Lung (tissue), 12 donors: ENCODE data around the gene SAE1. TPM values are rescaled to one million over a fixed set of nuclear protein-coding genes. Genes with fewer than 3 reads are reported as not detected.

Experiments
- ATAC-seq: fragments of 200-7000 bp; cut with Tn5 transposase; one replicate; pipeline ENCODE4 v1.9.1; 2020; ENCODE audit warnings: moderate number of reproducible peaks; ENCODE audit not compliant: insufficient read depth, low FRiP score
- DNase-seq, 3 donors: peaks; one replicate each; pipeline ENCODE4 v3.0.0-alpha.2; 2013 to 2017
- H3K27ac ChIP-seq, 2 donors: one replicate each; pipeline ENCODE4 v1.5.1; 2013; ENCODE audit warnings: mild to moderate bottlenecking in 2 of 2, moderate library complexity in 2 of 2, control low read depth in 1 of 2, inconsistent platforms in 1 of 2, low read depth in 1 of 2, low read length in 1 of 2
- H3K27me3 ChIP-seq, 3 donors: one replicate each; pipeline ENCODE4 v1.5.1; 2013; ENCODE audit warnings: low read length in 2 of 3; ENCODE audit not compliant: control insufficient read depth in 3 of 3, insufficient read depth in 3 of 3
- H3K36me3 ChIP-seq, 4 donors: one replicate each; pipeline ENCODE4 v1.5.1; 2013; ENCODE audit warnings: low read length in 4 of 4, mild to moderate bottlenecking in 1 of 4, moderate library complexity in 1 of 4; ENCODE audit not compliant: control insufficient read depth in 4 of 4, insufficient read depth in 4 of 4
- H3K4me1 ChIP-seq, 5 donors: one replicate each; pipeline ENCODE4 v1.5.1; 2013; ENCODE audit warnings: low read length in 5 of 5, mild to moderate bottlenecking in 2 of 5, moderate library complexity in 1 of 5; ENCODE audit not compliant: control insufficient read depth in 5 of 5, insufficient read depth in 5 of 5
- H3K4me3 ChIP-seq: one replicate; pipeline ENCODE4 v1.5.1; 2013; ENCODE audit warnings: mild to moderate bottlenecking, control low read depth, moderate library complexity
- H3K9ac ChIP-seq, 2 donors: one replicate each; pipeline ENCODE4 v1.5.1; 2013; ENCODE audit warnings: low read length in 2 of 2, control low read depth in 1 of 2; ENCODE audit not compliant: insufficient read depth in 1 of 2
- H3K9me3 ChIP-seq, 4 donors: one replicate each; pipeline ENCODE4 v1.5.1; 2013; ENCODE audit warnings: low read length in 3 of 4, mild to moderate bottlenecking in 1 of 4, moderate library complexity in 1 of 4; ENCODE audit not compliant: control insufficient read depth in 4 of 4, insufficient read depth in 3 of 4
- WGBS, 2 donors: extraction: QIAGEN DNeasy Blood & Tissue Kit; methylation state at CpG; one replicate each; pipeline ENCODE4 v1.1.7; 2013; 5-methylcytosine and 5-hydroxymethylcytosine counted together
- polyA plus RNA-seq, 2 donors: library from polyadenylated mRNA; stranded (reverse); fragments of 200-250 nt; gene quantifications; one replicate each; pipeline ENCODE4 v1.2.1, GENCODE V29; 2013
- total RNA-seq, 2 donors: library from RNA; depleted of rRNA in 1 of 2; stranded (reverse); fragments of >200 nt in 1 of 2; gene quantifications; one replicate each; pipeline ENCODE4 v1.2.1, GENCODE V29; 2014 to 2021
- TF ChIP-seq, protein P1 (sequence below): IDR thresholded peaks from 2 replicates; pipeline ENCODE4 v1.5.1; 2012; ENCODE audit warnings: mild to moderate bottlenecking; ENCODE audit errors: control extremely low read depth, extremely low read depth
- donor health status: control.
- donor health status: control.
- donor health status: Bipolar disorder and iron deficiency.
- donor health status: healthy.
- donor health status: DM: yes; HTN: yes; CAD: no.

Gene SAE1
- total and polyA plus RNA-seq, 4 donors, result 28.6 to 58.1 (median 55.9) TPM

DNA sequence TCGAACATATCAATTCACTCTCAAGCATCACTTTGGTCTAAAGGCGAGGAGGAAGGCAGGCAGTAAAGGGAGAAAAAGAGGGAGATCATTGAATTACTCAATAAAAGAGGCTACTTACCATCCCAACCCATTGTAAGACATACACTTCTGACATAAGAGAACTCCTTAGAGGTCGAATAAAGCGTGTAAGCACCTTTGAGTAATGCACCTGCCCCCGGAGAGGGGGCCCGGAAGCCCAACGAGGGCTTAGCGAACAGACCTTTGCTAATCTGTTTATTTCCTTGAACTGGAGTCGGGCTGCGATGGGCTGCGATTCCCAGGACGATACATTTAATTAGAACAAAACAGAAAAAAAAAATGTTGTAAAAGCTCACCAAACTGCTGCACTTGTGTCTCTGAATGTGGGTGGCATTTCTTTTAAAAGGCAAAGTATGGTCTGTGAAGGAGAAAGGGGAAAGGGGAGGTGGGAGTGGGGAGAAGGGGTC is 20.1 kb upstream of the SAE1 start:
- H3K4me3 ChIP-seq, result peak overlapping the region; percentile 94
- no peaks in the 10 kb centered on the region for H3K9me3 ChIP-seq
- peaks cover 3 to 53% (median 19%) of the 10 kb centered on the region in 5 donors for H3K4me1 ChIP-seq
- peaks cover 0 to 7% (median 3%) of the 10 kb centered on the region in 4 donors for H3K36me3 ChIP-seq
- H3K27me3 ChIP-seq, result no peaks in the 10 kb centered on the region
- no peak for ATAC-seq
- 2 to 3% methylated on average over 12 of the region's 12 CpGs for WGBS, 2 donors
- TF ChIP-seq, protein P1, sequence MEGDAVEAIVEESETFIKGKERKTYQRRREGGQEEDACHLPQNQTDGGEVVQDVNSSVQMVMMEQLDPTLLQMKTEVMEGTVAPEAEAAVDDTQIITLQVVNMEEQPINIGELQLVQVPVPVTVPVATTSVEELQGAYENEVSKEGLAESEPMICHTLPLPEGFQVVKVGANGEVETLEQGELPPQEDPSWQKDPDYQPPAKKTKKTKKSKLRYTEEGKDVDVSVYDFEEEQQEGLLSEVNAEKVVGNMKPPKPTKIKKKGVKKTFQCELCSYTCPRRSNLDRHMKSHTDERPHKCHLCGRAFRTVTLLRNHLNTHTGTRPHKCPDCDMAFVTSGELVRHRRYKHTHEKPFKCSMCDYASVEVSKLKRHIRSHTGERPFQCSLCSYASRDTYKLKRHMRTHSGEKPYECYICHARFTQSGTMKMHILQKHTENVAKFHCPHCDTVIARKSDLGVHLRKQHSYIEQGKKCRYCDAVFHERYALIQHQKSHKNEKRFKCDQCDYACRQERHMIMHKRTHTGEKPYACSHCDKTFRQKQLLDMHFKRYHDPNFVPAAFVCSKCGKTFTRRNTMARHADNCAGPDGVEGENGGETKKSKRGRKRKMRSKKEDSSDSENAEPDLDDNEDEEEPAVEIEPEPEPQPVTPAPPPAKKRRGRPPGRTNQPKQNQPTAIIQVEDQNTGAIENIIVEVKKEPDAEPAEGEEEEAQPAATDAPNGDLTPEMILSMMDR, result no peak
- DNase-seq, result peak in 1 of 3 donors; percentile 34
- H3K9ac ChIP-seq, result peak overlapping the region in 1 of 2 donors; percentile 94
- H3K27ac ChIP-seq, result peak overlapping the region; percentile 100

DNA sequence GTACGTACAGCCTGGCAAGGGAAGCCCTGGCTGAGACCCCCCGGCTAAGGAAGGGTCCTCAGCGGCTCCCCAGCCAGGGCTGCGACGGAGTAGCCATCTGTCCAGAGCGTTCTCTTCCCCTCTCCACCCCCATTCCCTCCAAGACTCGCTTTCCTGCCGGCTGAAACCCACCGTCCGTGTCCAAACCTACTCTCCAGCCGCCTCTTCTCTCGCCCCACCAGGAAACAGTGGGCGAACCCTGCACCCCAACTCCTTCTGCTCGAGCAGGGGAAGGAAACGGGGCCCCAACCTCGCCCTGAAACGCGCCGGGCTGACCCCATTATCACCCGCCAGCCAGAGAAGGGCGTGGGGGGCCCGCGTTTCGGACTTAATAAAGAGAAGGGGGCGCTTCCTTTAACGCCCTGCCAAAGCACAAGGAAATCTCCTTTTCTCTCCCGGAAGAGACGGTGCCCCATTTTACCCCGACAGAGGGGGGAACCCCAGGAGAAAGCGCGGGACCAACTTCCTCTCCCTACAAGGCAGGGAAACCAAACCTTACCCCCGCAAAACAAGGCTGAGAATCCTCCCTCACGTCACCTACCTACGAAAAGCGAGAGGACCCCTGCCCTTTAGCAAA is 19.5 kb upstream of the SAE1 start:
- 0 to 1% methylated on average over 35 of the region's 35 CpGs for WGBS, 2 donors
- H3K4me3 ChIP-seq, result peak overlapping the region; percentile 94
- ATAC-seq (no peak), DNase-seq (peak in 2 of 3 donors; percentile 26 to 51)
- H3K36me3 ChIP-seq, result peaks cover 0 to 7% (median 3%) of the 10 kb centered on the region in 4 donors
- no peaks in the 10 kb centered on the region for H3K27me3 ChIP-seq
- peaks cover 3 to 50% (median 19%) of the 10 kb centered on the region in 5 donors for H3K4me1 ChIP-seq
- peak overlapping the region; percentile 100 for H3K27ac ChIP-seq
- no peaks in the 10 kb centered on the region for H3K9me3 ChIP-seq
- TF ChIP-seq, protein P1, result no peak
- H3K9ac ChIP-seq, result peak overlapping the region; percentile 76 to 94

- Histone ChIP-seq H3K4me3 (peak overlapping the region; percentile 94), H3K4me1 (peaks cover 3 to 44% (median 13%) of the 10 kb centered on the region in 5 donors), H3K27me3 (no peaks in the 10 kb centered on the region), H3K27ac (peak overlapping the region; percentile 100), H3K9ac (peak overlapping the region; percentile 76 to 94), H3K9me3 (no peaks in the 10 kb centered on the region), H3K36me3 (peaks cover 0 to 7% (median 1%) of the 10 kb centered on the region in 4 donors)
- ATAC-seq (no peak), DNase-seq (no peak)
- TF ChIP-seq, protein P1, result no peak
- 0 to 1% methylated on average over 22 to 24 of the region's 24 CpGs for WGBS, 2 donors
Observed at GRCh38 chr19:47111682-47112165, 18.9 kb upstream of the SAE1 start.
